Stimulated activated memory B cell treated with anti-CD40 and anti-IgM and Interleukin-4, amounts not matched to agents 10 μg/mL and 1 μg/mL and 100 μg/mL, for 72 hours (primary cell): ENCODE data around the gene MSLN.
"Not testable (repeated sequence)": the region's sequence is repeated elsewhere in the genome, so short reads cannot be mapped to it uniquely, and the experiment has no call there.

Experiments used
- ATAC-seq: fragments of 150-1000 bp; cut with Tn5 transposase; 2 replicates; pipeline ENCODE4 v1.10.0; 2021
- H3K27ac Mint-ChIP-seq: one replicate; pipeline ENCODE4 v1.8.0; 2022; ENCODE audit warnings: mild to moderate bottlenecking, mixed read lengths
- H3K27me3 Mint-ChIP-seq: one replicate; pipeline ENCODE4 v1.8.0; 2022; ENCODE audit warnings: mixed read lengths
- H3K36me3 Mint-ChIP-seq: one replicate; pipeline ENCODE4 v1.8.0; 2022; ENCODE audit warnings: mixed read lengths
- H3K4me1 Mint-ChIP-seq: one replicate; pipeline ENCODE4 v1.8.0; 2022; ENCODE audit warnings: mixed read lengths
- H3K4me3 Mint-ChIP-seq: one replicate; pipeline ENCODE4 v1.8.0; 2022; ENCODE audit warnings: mild to moderate bottlenecking, moderate library complexity, mixed read lengths
- H3K9me3 Mint-ChIP-seq: one replicate; pipeline ENCODE4 v1.8.0; 2022; ENCODE audit warnings: mixed read lengths

MSLN gene

GRCh38 chr16:740764-741505, 19.6 kb upstream of the MSLN start, which contains the start of gene CIAO3:
CIAO3 (minus strand) TSS chr16:740997; CDS start chr16:740985, 12 bp downstream.
- peak; percentile 90 for ATAC-seq
- peaks cover 6% of the 10 kb centered on the region for H3K36me3 Mint-ChIP-seq
- H3K27me3 Mint-ChIP-seq = no peaks in the 10 kb centered on the region
- H3K27ac Mint-ChIP-seq = peak within 1 kb of the TSS; percentile 88
- peak within 1 kb of the TSS; percentile 83 for H3K4me3 Mint-ChIP-seq
- H3K4me1 Mint-ChIP-seq = peaks cover 36% of the 10 kb centered on the region
- no peaks in the 10 kb centered on the region for H3K9me3 Mint-ChIP-seq

- no peaks in the 10 kb centered on the region for H3K9me3 Mint-ChIP-seq
- H3K27me3 Mint-ChIP-seq = no peaks in the 10 kb centered on the region
- peaks cover 28% of the 10 kb centered on the region for H3K4me1 Mint-ChIP-seq
- ATAC-seq = no peak
- peak overlapping the region; percentile 88 for H3K27ac Mint-ChIP-seq
- no peaks in the 10 kb centered on the region for H3K36me3 Mint-ChIP-seq
- peak overlapping the region; percentile 75 for H3K4me3 Mint-ChIP-seq
These were observed 18.4 kb upstream of the MSLN start for GRCh38 chr16:741986-742629.

- not testable (repeated sequence) for H3K36me3 Mint-ChIP-seq, H3K27ac Mint-ChIP-seq, H3K4me3 Mint-ChIP-seq, H3K9me3 Mint-ChIP-seq, H3K27me3 Mint-ChIP-seq, ATAC-seq
- H3K4me1 Mint-ChIP-seq = peaks cover 20% of the 10 kb centered on the region
These were observed 17.6 kb upstream of the MSLN start for GRCh38 chr16:742894-743293.

- H3K27me3 Mint-ChIP-seq = no peaks in the 10 kb centered on the region
- no peak overlapping the region for H3K27ac Mint-ChIP-seq
- H3K4me1 Mint-ChIP-seq = peaks cover 13% of the 10 kb centered on the region
- no peaks in the 10 kb centered on the region for H3K9me3 Mint-ChIP-seq
- H3K4me3 Mint-ChIP-seq = no peak overlapping the region
- no peaks in the 10 kb centered on the region for H3K36me3 Mint-ChIP-seq
- ATAC-seq = no peak
These were observed 16.6 kb upstream of the MSLN start for GRCh38 chr16:743794-744500.

GRCh38 chr16:745739-746138, 14.8 kb upstream of the MSLN start:
- Mint-ChIP-seq H3K27ac (no peak overlapping the region), H3K9me3 (no peaks in the 10 kb centered on the region), H3K36me3 (no peaks in the 10 kb centered on the region), H3K4me1 (no peaks in the 10 kb centered on the region), H3K4me3 (no peak overlapping the region), H3K27me3 (no peaks in the 10 kb centered on the region)
- ATAC-seq = no peak

GRCh38 chr16:746637-747036, 13.9 kb upstream of the MSLN start:
- ATAC-seq = no peak
- Mint-ChIP-seq H3K4me3 (no peak overlapping the region), H3K4me1 (no peaks in the 10 kb centered on the region)

GRCh38 chr16:747978-748746, 12.4 kb upstream of the MSLN start:
- Mint-ChIP-seq H3K4me3 (no peak overlapping the region), H3K4me1 (no peaks in the 10 kb centered on the region), H3K36me3 (no peaks in the 10 kb centered on the region), H3K27ac (no peak overlapping the region), H3K9me3 (no peaks in the 10 kb centered on the region), H3K27me3 (no peaks in the 10 kb centered on the region)
- ATAC-seq = no peak

More at GRCh38 chr16:746637-747036, 13.9 kb upstream of the MSLN start:
- H3K27ac Mint-ChIP-seq = no peak overlapping the region
- H3K36me3 Mint-ChIP-seq = no peaks in the 10 kb centered on the region
- no peaks in the 10 kb centered on the region for H3K27me3 Mint-ChIP-seq
- no peaks in the 10 kb centered on the region for H3K9me3 Mint-ChIP-seq

- Mint-ChIP-seq H3K27me3 (no peaks in the 10 kb centered on the region), H3K4me1 (no peaks in the 10 kb centered on the region), H3K27ac (no peak overlapping the region), H3K9me3 (no peaks in the 10 kb centered on the region), H3K36me3 (no peaks in the 10 kb centered on the region), H3K4me3 (no peak overlapping the region)
- ATAC-seq = no peak
These were observed 11.5 kb upstream of the MSLN start for GRCh38 chr16:749010-749409.

- Mint-ChIP-seq H3K27ac (no peak overlapping the region), H3K9me3 (no peaks in the 10 kb centered on the region), H3K27me3 (no peaks in the 10 kb centered on the region), H3K4me1 (peaks cover 5% of the 10 kb centered on the region), H3K4me3 (no peak overlapping the region), H3K36me3 (no peaks in the 10 kb centered on the region)
- ATAC-seq = no peak
These were observed 10.0 kb upstream of the MSLN start for GRCh38 chr16:750485-750884.

GRCh38 chr16:751152-752006, 9.2 kb upstream of the MSLN start:
- ATAC-seq = peak; percentile 16
- Mint-ChIP-seq H3K27me3 (no peaks in the 10 kb centered on the region), H3K9me3 (no peaks in the 10 kb centered on the region), H3K36me3 (no peaks in the 10 kb centered on the region), H3K4me1 (peaks cover 5% of the 10 kb centered on the region), H3K4me3 (no peak overlapping the region), H3K27ac (no peak overlapping the region)

GRCh38 chr16:752007-752312, 8.6 kb upstream of the MSLN start:
- H3K4me1 Mint-ChIP-seq = peaks cover 5% of the 10 kb centered on the region
- H3K36me3 Mint-ChIP-seq = no peaks in the 10 kb centered on the region
- H3K27ac Mint-ChIP-seq = no peak overlapping the region
- H3K4me3 Mint-ChIP-seq = no peak overlapping the region
- no peaks in the 10 kb centered on the region for H3K27me3 Mint-ChIP-seq
- no peak for ATAC-seq
- no peaks in the 10 kb centered on the region for H3K9me3 Mint-ChIP-seq

- H3K4me3 Mint-ChIP-seq, H3K36me3 Mint-ChIP-seq, H3K9me3 Mint-ChIP-seq, H3K27ac Mint-ChIP-seq, ATAC-seq, H3K4me1 Mint-ChIP-seq: not testable (repeated sequence)
- H3K27me3 Mint-ChIP-seq = peaks cover 11% of the 10 kb centered on the region
These were observed 6.4 kb upstream of the MSLN start for GRCh38 chr16:754121-754607.

GRCh38 chr16:754656-755055, 5.9 kb upstream of the MSLN start:
- H3K27me3 Mint-ChIP-seq = peaks cover 11% of the 10 kb centered on the region

GRCh38 chr16:756428-756827, 4.1 kb upstream of the MSLN start:
- Mint-ChIP-seq H3K27me3 (peaks cover 20% of the 10 kb centered on the region), H3K27ac (no peak overlapping the region), H3K4me3 (no peak overlapping the region), H3K4me1 (peaks cover 5% of the 10 kb centered on the region), H3K36me3 (no peaks in the 10 kb centered on the region), H3K9me3 (peaks cover 2% of the 10 kb centered on the region)
- no peak for ATAC-seq

More at GRCh38 chr16:754656-755055, 5.9 kb upstream of the MSLN start:
- peaks cover 5% of the 10 kb centered on the region for H3K4me1 Mint-ChIP-seq
- no peak overlapping the region for H3K4me3 Mint-ChIP-seq
- ATAC-seq = no peak
- H3K36me3 Mint-ChIP-seq = no peaks in the 10 kb centered on the region
- H3K27ac Mint-ChIP-seq = no peak overlapping the region
- peaks cover 2% of the 10 kb centered on the region for H3K9me3 Mint-ChIP-seq
